DMS114 treated with DMSO at 0.1 percent for 48 hours (cell line): ENCODE results near the gene FCHSD1.
A peak's percentile ranks its signal among the peaks of the same experiment; 100 is the strongest.

Source experiments
- DNase-seq: peaks from one replicate; lab custom pipeline; 2025; ENCODE audit not compliant: unreplicated experiment; lab: John Stamatoyannopoulos, UW

Gene FCHSD1

DNA sequence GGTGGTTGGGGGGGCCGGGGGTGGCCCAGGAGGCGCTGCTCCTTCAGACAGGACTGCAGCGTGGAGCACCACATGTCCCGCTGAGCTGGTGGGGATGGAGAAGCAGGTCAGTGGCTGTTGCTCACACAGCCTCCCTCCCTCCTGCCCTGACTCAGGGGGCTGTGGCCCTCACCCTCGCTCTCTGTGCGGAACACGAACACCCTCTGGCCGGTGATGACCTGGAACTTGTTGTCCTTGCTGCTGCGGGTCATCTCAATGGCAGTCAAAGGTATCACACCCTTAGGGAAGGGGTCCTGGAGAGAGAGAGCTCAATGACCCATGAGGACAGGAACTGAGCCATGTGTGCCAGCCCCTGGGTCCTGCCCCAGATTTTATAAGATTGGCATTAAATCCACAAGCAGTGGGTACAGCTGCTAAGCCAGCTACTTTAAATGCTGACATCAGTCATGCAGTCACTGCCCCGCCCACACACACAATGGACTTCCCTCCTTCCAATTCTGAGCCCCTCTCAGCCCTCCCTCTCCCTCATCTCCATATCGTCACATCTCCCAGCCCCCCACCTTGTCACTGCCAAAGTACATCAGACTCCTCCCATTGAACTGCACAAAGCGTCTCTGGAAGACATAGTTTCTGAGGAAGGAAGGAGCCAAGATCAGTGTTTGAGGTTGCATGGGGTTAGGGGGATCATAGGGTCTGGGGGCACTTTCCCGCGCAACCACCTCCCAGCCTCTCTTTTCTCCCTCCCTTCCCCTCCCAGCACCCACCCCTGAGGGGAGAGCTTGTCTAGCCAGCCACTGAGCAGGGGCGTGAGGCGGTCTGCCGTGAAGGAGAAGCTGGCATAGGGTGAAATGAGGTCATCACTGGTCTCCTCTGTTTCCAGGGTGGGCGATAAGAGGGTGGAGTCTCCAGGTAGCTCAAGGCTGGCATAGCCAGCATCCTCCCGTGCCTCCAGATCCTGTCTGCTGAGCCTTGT, 21.9 kb upstream of the FCHSD1 start:
- DNase-seq = no peak

GRCh38 chr5:141672071-141672840, 21.0 kb upstream of the FCHSD1 start:
- DNase-seq = no peak

DNA sequence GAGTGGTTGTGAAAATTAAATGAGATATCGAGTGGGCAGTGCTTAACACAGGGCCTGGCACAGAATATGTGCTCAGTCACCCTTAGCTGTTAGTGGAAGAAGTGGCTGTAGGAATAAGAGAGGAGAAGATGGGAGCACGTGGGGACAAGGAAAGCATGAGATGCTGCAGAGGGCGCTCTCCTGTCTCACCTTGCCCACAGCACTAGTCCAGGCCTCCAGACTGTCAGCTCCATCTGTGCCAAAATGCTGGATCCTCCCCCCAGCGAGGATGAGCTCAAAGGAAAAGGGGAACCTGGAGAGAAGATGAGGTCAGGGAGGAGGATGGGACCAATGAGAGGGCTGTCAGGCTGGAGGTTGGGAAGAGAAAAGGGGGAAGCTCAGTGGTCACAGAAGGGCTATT, 18.3 kb upstream of the FCHSD1 start:
- DNase-seq = no peak

- DNase-seq = no peak
Measured at GRCh38 chr5:141668601-141669265, 17.5 kb upstream of the FCHSD1 start.

GRCh38 chr5:141665995-141666940, 15.1 kb upstream of the FCHSD1 start:
- no peak for DNase-seq

GRCh38 chr5:141664733-141665461, 13.7 kb upstream of the FCHSD1 start:
- peak; percentile 58 for DNase-seq

GRCh38 chr5:141663506-141663905, 12.3 kb upstream of the FCHSD1 start:
- DNase-seq = no peak

- no peak for DNase-seq
Measured at GRCh38 chr5:141662028-141662427, 10.8 kb upstream of the FCHSD1 start.

DNA sequence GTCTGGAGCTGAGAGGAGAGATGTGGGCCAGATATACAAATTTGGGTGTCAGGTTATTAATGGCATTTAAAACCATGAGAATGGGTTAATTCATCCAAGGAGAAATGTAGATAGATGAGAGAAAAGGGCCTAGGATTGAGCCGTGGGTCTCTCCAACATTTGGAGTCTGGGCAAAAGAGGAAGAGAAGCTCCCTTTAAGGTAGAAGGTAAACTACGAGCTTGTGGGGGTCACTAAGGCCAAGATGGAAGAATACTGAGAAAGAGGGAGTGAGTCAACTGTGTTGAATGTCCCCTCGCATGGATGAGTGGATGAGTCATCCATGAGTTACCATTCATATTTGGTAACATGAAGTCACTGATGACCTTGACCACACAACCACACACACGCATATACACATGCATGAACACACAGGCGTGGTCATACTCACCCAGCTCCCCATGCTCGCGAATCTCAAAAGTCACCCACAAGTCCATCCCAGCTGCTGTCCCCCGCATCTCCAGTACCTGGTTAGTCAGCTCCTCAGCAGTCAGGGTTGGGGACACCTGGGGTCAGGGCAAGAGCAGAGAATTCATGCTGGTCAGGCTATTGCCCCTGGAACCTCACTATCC, 6.8 kb upstream of the FCHSD1 start:
- no peak for DNase-seq

DNA sequence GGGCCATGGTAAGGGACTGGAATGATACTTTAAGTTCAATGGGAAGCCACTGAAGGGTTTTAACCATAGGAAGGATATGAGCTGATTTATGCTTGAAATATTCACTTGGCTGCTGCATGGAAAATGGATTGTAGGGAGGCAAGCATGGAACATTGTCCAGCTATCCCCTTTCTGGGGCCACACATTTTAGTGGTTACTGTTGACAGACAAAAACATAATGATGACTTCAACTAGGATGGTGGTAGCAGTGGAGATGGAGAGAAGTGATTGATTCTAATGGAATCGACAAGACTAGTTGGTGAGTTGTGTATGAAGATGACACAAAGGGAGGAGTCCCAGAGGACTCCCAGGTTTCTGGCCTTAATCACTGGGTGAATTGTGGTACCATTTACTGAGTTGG, 6.2 kb upstream of the FCHSD1 start:
- no peak for DNase-seq

GRCh38 chr5:141656396-141656795, 5.2 kb upstream of the FCHSD1 start:
- no peak for DNase-seq

GRCh38 chr5:141655020-141655419, 3.8 kb upstream of the FCHSD1 start:
- no peak for DNase-seq

- DNase-seq = no peak
Measured at GRCh38 chr5:141654298-141654697, 3.1 kb upstream of the FCHSD1 start.

DNA sequence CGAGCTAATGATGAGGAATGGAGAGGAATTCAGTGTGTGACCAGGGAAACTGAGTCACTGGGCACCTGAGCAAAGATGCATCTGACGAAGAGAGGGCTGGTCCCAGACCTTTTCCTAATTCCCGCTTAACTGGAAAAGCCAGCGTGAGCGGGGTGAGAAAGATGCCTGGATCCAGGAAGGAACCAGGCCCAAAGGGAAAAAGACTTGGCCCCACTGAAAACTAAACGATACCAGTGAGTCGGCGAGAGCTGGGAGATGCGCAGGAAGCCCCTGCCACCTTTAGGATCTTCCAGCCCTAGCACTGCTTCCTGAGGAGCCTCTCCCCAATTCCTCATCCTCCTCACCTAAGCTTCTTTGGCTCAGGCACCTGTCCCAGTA, 499 bp upstream of the FCHSD1 start:
- DNase-seq = no peak

GRCh38 chr5:141649972-141650371, 1.2 kb downstream of the FCHSD1 start:
- no peak for DNase-seq

GRCh38 chr5:141649056-141649688, 2.0 kb downstream of the FCHSD1 start:
- no peak for DNase-seq

- DNase-seq = no peak
Measured at GRCh38 chr5:141647851-141648250, 3.4 kb downstream of the FCHSD1 start.

GRCh38 chr5:141647242-141647641, 4.0 kb downstream of the FCHSD1 start:
- no peak for DNase-seq

GRCh38 chr5:141646026-141646425, 5.2 kb downstream of the FCHSD1 start:
- DNase-seq = no peak
